ENCODE data around the gene GNAT2.
A peak's percentile ranks its signal among the peaks of the same experiment; 100 is the strongest.

Gene GNAT2

DNA sequence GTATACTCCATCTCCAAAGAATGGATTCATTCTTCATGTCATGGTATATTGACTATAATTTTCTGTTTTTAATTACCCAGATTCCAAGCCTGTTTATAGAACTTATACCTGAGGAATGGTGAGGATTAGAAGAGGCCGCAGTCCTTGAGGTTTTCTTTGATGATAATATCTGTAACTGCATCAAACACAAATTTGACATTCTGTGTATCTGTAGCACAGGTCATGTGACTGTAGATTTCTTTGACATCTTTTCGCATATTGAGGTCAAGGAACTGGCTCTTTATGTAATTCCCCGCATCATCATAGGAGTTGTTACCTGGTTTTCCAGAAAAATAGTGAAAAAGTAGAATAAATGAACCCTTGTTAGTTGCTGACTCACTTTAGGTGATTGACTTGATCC lies 16.2 kb downstream of the GNAT2 start:
- peaks cover 0 to 1% of the 10 kb centered on the region in 2 donors for H3K4me1 Mint-ChIP-seq (ENCODE audit: low read depth in 2 of 2)
- H3K36me3 Mint-ChIP-seq (ENCODE audit: insufficient read depth): no peaks in the 10 kb centered on the region
- ATAC-seq (replicated peaks) (no peak), DNase-seq (no peak)
- no peaks in the 10 kb centered on the region for H3K9me3 Mint-ChIP-seq
- no peak overlapping the region for H3K4me3 Mint-ChIP-seq
- H3K27me3 Mint-ChIP-seq: no peaks in the 10 kb centered on the region
- H3K27ac Mint-ChIP-seq: peak overlapping the region in 1 of 2 donors; percentile 66

DNA sequence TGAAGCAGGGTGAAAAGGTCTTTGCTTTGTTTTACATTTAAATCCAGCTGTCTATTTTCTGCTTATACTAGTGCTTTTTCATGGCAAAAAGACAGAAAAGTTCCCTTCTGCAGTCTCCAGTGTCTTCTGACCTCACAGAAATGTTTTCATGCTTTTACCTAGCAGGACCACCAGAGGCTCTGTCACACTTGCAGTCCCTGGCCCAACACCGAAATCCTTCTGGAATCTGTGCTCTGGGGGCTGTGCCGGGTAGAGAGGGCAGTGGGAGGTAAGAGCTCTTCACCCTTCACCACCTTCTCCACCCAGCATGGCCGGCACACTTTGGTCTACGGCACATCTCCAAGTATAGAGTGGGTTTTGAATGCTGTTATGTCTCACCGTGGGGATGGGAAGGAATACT lies 20.8 kb downstream of the GNAT2 start:
- H3K9me3 Mint-ChIP-seq: no peaks in the 10 kb centered on the region
- ATAC-seq (replicated peaks) (no peak), DNase-seq (no peak)
- no peak overlapping the region for H3K27ac Mint-ChIP-seq
- no peaks in the 10 kb centered on the region for H3K27me3 Mint-ChIP-seq
- H3K4me1 Mint-ChIP-seq (ENCODE audit: low read depth in 2 of 2): peaks cover 0 to 1% of the 10 kb centered on the region in 2 donors
- H3K4me3 Mint-ChIP-seq: no peak overlapping the region
- peaks cover 20% of the 10 kb centered on the region for H3K36me3 Mint-ChIP-seq (ENCODE audit: insufficient read depth)

DNA sequence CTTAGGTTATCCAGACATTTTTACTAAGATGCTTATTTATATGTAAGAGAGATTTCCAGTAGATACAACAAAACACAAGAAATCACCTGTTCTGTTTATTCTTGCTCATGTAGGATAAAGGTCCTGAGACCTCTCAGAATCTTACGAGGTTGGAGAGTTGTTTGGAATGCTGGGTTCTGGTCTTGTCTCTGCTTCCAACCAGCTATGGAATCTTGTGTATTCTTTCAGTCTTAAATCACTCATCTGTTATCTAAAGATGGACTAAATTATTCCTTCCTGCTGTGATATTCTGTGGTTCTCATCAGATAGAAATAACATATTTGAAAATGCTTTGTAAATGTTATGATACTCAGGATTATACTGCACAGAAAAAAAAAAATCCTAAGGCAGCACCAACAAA lies 21.3 kb downstream of the GNAT2 start:
- peaks cover 0 to 1% of the 10 kb centered on the region in 2 donors for H3K4me1 Mint-ChIP-seq (ENCODE audit: low read depth in 2 of 2)
- H3K27me3 Mint-ChIP-seq: no peaks in the 10 kb centered on the region
- no peak overlapping the region for H3K4me3 Mint-ChIP-seq
- peaks cover 25% of the 10 kb centered on the region for H3K36me3 Mint-ChIP-seq (ENCODE audit: insufficient read depth)
- no peaks in the 10 kb centered on the region for H3K9me3 Mint-ChIP-seq
- DNase-seq (no peak), ATAC-seq (replicated peaks) (no peak)
- H3K27ac Mint-ChIP-seq: no peak overlapping the region

DNA sequence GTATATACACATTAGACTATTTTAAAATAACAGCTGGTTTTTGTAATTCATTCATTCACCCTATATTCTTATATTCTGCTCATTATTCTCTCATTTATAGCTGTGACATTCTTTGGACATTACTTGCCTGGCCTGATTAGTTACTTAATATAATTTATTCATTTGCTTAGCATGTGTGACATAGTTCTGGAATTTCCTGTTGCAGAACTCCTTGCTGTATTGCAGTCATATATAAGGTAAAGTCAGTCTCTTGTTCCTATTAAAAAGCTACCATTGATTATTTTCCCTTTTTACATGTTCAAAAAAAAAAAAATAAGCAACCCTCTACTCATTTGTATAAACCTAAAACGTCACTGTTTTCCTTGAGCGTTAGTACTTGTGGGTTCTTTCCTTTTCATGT lies 23.9 kb downstream of the GNAT2 start:
- ATAC-seq (replicated peaks): no peak
- Mint-ChIP-seq H3K9me3 (no peaks in the 10 kb centered on the region), H3K27ac (peak overlapping the region in 1 of 2 donors; percentile 41), H3K36me3 (ENCODE audit: insufficient read depth) (peaks cover 41% of the 10 kb centered on the region), H3K4me1 (ENCODE audit: low read depth in 2 of 2) (peaks cover 0 to 1% of the 10 kb centered on the region in 2 donors), H3K27me3 (no peaks in the 10 kb centered on the region), H3K4me3 (no peak overlapping the region)
- no peak for DNase-seq

DNA sequence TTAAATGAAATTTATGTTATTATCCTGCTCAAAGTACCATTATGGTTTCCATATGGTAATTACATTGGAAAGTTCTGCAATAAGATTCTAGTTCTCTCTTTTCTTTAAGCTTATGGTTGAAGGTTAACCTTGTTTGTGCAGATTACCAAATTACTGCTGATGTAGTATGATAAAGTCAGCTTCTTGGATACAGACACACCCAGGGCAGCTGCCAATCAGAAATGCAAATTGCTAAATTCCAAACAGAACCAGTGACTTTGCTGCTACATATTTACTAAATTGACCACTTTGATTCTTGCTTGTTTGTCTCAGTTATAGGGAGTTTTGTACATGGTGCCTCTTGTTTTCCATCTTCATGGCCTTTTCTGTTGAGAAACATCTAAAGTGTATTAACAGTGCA lies 26.5 kb downstream of the GNAT2 start:
- H3K4me3 Mint-ChIP-seq: no peak overlapping the region
- no peaks in the 10 kb centered on the region for H3K9me3 Mint-ChIP-seq
- H3K27ac Mint-ChIP-seq: no peak overlapping the region
- no peak for DNase-seq
- H3K36me3 Mint-ChIP-seq (ENCODE audit: insufficient read depth): peaks cover 60% of the 10 kb centered on the region
- H3K4me1 Mint-ChIP-seq (ENCODE audit: low read depth in 2 of 2): no peaks in the 10 kb centered on the region
- ATAC-seq (replicated peaks): no peak
- no peaks in the 10 kb centered on the region for H3K27me3 Mint-ChIP-seq

DNA sequence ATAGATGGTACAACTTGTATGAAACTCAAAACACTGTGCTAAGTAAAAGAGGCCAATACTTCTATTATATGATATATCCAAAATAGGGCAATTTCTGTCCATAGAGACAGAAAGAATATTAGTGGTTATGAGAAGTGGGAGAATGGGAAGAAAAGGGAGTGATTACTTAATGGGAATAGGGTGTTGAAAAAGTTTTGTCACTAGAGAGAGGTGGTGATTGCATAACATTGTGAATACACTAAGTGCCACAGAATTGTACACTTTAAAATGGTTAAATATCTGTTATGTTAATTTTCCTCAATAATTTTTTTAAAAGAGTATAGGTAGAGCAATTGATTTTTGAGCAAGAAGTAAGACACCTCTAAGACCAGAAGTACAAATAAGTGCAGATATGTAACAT lies 29.7 kb downstream of the GNAT2 start:
- Mint-ChIP-seq H3K27ac (peak overlapping the region in 1 of 2 donors; percentile 89), H3K9me3 (no peaks in the 10 kb centered on the region), H3K27me3 (no peaks in the 10 kb centered on the region), H3K4me3 (no peak overlapping the region), H3K4me1 (ENCODE audit: low read depth in 2 of 2) (no peaks in the 10 kb centered on the region), H3K36me3 (ENCODE audit: insufficient read depth) (peaks cover 72% of the 10 kb centered on the region)
- no peak for ATAC-seq (replicated peaks)
- DNase-seq: no peak

DNA sequence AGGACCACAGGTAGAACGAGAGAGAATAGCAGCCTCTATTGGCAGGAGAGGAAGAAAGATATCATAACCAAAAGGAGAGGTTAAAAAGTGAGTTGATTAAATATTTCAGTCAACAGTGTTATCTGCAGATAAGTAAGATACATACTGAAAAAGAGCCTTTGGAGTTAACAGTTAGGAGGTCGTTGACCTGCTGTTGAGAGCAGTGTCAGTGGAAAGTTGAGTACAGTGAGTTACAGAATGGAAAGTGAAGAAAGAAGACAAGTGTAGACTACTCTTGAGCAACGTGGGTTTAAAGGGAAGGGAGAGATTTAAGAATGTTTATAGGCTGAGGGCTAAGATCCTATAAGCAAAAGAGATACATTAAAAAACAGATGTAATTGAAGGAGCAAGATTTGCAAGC lies 30.2 kb downstream of the GNAT2 start:
- no peak for DNase-seq
- peak overlapping the region in 1 of 2 donors; percentile 89 for H3K27ac Mint-ChIP-seq
- no peaks in the 10 kb centered on the region for H3K27me3 Mint-ChIP-seq
- no peaks in the 10 kb centered on the region for H3K4me1 Mint-ChIP-seq (ENCODE audit: low read depth in 2 of 2)
- ATAC-seq (replicated peaks): no peak
- peaks cover 74% of the 10 kb centered on the region for H3K36me3 Mint-ChIP-seq (ENCODE audit: insufficient read depth)
- no peaks in the 10 kb centered on the region for H3K9me3 Mint-ChIP-seq
- H3K4me3 Mint-ChIP-seq: no peak overlapping the region

DNA sequence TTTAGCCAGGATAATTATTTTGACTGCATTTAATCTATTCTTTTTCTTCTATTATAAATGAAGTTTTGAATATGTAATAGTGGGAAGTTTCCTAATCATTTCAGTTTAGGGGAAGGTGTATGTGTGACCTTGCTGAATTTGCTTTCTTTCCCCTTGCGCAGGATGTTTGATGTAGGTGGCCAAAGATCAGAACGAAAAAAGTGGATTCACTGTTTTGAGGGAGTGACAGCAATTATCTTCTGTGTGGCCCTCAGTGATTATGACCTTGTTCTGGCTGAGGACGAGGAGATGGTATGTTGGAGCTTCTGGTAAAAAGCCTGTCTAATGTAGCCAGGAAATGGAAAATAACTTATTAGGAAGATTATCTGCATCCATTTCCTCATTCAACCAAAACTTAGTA lies 33.4 kb downstream of the GNAT2 start:
- ATAC-seq (replicated peaks): no peak
- H3K27ac Mint-ChIP-seq: peak overlapping the region in 1 of 2 donors; percentile 89
- H3K4me1 Mint-ChIP-seq (ENCODE audit: low read depth in 2 of 2): no peaks in the 10 kb centered on the region
- H3K27me3 Mint-ChIP-seq: no peaks in the 10 kb centered on the region
- H3K9me3 Mint-ChIP-seq: no peaks in the 10 kb centered on the region
- no peak overlapping the region for H3K4me3 Mint-ChIP-seq
- H3K36me3 Mint-ChIP-seq (ENCODE audit: insufficient read depth): peaks cover 86% of the 10 kb centered on the region
- no peak for DNase-seq

DNA sequence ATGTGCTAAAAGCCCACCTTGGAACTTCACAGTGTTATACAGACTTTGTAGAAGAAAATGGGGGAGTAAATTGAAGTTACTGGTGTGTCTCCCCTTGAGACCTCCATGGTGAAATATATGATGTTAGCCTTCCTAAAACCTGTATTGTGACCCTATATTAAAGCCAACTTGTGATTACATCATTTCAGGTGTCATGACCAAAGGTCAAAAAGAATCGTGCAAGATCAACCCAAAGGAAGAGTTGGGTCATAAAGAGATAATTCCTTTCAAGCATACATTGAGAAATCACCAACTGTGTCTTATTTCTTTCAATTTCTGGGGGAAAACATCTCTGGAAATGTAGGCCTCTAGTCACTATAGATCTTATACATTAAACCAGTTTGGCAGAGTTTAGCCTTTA lies 34.6 kb downstream of the GNAT2 start:
- Mint-ChIP-seq H3K36me3 (ENCODE audit: insufficient read depth) (peaks cover 91% of the 10 kb centered on the region), H3K4me1 (ENCODE audit: low read depth in 2 of 2) (no peaks in the 10 kb centered on the region), H3K27ac (no peak overlapping the region), H3K27me3 (no peaks in the 10 kb centered on the region), H3K4me3 (no peak overlapping the region), H3K9me3 (no peaks in the 10 kb centered on the region)
- no peak for DNase-seq
- no peak for ATAC-seq (replicated peaks)

DNA sequence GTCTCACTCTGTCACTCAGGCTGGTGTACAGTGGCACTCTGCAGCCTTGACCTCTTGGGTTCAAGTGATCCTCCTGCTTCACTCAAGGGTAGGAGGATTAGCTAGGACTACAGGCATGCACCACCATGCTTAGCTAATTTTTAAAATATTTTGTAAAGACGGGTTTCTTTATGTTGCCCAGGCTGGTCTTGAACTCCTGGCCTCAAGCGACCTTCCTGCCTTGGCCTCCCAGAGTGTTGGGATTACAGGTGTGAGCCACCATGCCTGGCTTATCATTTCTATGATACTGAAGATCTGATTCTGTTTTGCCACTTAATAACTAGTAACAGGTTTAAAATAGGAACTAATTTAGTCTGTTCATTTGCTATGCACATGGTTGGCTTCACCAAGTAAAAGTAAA lies 37.4 kb downstream of the GNAT2 start:
- Mint-ChIP-seq H3K4me1 (ENCODE audit: low read depth in 2 of 2) (no peaks in the 10 kb centered on the region), H3K27ac (no peak overlapping the region), H3K9me3 (no peaks in the 10 kb centered on the region), H3K36me3 (ENCODE audit: insufficient read depth) (peaks cover 92% of the 10 kb centered on the region), H3K27me3 (no peaks in the 10 kb centered on the region), H3K4me3 (no peak overlapping the region)
- ATAC-seq (replicated peaks) (no peak), DNase-seq (no peak)

DNA sequence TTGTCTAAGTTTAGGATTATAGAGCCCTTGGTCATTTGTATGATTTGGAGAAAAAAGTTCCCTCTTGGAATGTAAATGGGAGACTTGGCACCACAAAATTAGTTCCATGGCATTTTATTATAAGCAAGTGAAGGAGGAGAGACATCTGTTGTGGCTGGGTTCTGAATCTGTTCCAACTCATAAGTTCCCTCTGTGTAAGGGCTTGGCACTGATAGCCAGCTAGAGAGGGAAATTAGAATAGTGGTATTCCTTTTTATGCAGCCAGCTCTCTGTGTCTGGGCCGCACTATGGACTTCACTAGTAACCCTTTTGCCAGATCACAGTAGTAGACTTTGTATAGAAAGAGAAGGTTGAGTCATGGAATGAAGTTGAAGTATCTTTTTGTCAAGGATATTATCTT lies 39.9 kb downstream of the GNAT2 start:
- Mint-ChIP-seq H3K4me1 (ENCODE audit: low read depth in 2 of 2) (no peaks in the 10 kb centered on the region), H3K27ac (no peak overlapping the region), H3K9me3 (no peaks in the 10 kb centered on the region), H3K4me3 (no peak overlapping the region), H3K36me3 (ENCODE audit: insufficient read depth) (peaks cover 91% of the 10 kb centered on the region), H3K27me3 (no peaks in the 10 kb centered on the region)
- no peak for DNase-seq
- no peak for ATAC-seq (replicated peaks)

DNA sequence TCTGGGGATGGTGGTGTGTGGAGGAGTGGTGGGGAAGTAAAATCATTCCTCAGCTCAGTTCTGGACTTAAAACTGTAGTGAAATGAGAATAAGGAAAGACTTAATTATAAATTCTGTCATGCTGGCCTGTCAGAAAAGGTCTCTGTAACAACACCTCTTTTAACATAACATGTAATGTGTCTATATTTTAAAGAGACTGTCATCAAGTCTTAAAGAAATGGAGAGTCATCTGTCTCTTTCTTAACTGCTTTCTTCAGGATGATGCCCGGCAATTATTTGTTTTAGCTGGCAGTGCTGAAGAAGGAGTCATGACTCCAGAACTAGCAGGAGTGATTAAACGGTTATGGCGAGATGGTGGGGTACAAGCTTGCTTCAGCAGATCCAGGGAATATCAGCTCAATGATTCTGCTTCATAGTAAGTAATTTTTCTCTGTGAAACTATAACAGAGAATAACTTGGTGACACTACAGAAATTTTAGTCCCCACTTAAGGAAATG lies 40.4 kb downstream of the GNAT2 start:
- peaks cover 86% of the 10 kb centered on the region for H3K36me3 Mint-ChIP-seq (ENCODE audit: insufficient read depth)
- no peaks in the 10 kb centered on the region for H3K9me3 Mint-ChIP-seq
- H3K27me3 Mint-ChIP-seq: no peaks in the 10 kb centered on the region
- H3K27ac Mint-ChIP-seq: peak overlapping the region in 1 of 2 donors; percentile 77
- DNase-seq (no peak), ATAC-seq (replicated peaks) (no peak)
- H3K4me1 Mint-ChIP-seq (ENCODE audit: low read depth in 2 of 2): no peaks in the 10 kb centered on the region
- no peak overlapping the region for H3K4me3 Mint-ChIP-seq

DNA sequence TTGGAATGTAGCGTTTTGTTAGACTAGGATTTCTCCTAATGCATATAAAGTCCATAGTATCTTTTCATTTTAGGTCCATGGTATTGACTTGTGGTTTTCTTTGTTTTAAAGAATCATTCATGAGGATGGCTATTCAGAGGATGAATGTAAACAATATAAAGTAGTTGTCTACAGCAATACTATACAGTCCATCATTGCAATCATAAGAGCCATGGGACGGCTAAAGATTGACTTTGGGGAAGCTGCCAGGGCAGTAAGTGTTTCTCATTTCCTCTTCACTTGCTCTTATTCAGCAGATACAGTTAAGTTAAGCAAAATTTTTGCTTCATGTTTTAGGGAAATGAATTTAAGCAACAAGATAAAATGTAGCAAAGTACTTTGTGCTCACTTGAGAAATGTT lies 45.6 kb downstream of the GNAT2 start:
- no peak for DNase-seq
- Mint-ChIP-seq H3K9me3 (no peaks in the 10 kb centered on the region), H3K27ac (no peak overlapping the region), H3K36me3 (ENCODE audit: insufficient read depth) (peaks cover 35% of the 10 kb centered on the region), H3K4me1 (ENCODE audit: low read depth in 2 of 2) (peaks cover 8 to 9% of the 10 kb centered on the region in 2 donors), H3K4me3 (no peak overlapping the region), H3K27me3 (no peaks in the 10 kb centered on the region)
- ATAC-seq (replicated peaks): no peak

DNA sequence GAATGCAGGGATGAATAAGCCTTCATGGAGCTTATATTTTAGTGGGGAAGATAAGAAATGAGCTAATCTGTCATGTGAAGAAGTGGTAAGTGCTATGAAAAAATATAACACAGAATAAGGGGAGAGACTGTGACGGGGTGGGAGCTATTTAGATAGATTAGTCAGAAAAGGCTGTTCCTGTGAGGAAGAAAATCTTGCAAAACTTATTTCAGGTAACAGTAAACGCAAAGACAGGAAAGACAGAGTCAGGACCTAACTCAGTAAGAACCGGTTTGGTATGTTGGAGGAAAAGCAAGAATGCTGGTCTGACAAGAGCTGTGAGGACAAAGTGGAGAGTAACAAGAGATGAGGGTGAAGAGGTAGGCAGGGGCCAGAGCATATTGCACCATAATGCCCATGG lies 49.0 kb downstream of the GNAT2 start:
- DNase-seq (no peak), ATAC-seq (replicated peaks) (no peak)
- H3K27ac Mint-ChIP-seq: no peak overlapping the region
- peaks cover 15 to 18% of the 10 kb centered on the region in 2 donors for H3K4me1 Mint-ChIP-seq (ENCODE audit: low read depth in 2 of 2)
- peaks cover 9% of the 10 kb centered on the region for H3K36me3 Mint-ChIP-seq (ENCODE audit: insufficient read depth)
- H3K4me3 Mint-ChIP-seq: no peak overlapping the region
- no peaks in the 10 kb centered on the region for H3K27me3 Mint-ChIP-seq
- no peaks in the 10 kb centered on the region for H3K9me3 Mint-ChIP-seq

DNA sequence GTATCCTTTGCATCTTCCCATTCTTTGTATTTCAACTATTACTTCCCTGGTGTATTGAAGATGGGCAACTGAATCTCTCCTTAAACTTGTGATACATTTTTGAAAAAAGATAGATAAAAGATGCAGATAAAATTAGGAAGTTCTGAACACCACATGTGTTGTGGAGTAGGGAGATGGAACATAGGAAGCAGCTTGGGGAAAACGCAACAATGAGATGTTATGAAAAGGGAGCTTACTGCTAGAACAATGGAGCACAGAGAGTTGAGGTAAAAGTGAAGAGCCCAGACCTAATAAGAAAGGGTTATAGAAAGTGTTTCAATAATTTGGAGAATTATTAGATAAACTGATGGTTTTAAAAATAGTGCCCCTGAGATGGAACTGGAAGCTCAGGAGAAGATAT lies 50.1 kb downstream of the GNAT2 start:
- Mint-ChIP-seq H3K4me3 (no peak overlapping the region), H3K4me1 (ENCODE audit: low read depth in 2 of 2) (peaks cover 20 to 24% of the 10 kb centered on the region in 2 donors), H3K9me3 (no peaks in the 10 kb centered on the region), H3K27me3 (no peaks in the 10 kb centered on the region), H3K27ac (no peak overlapping the region), H3K36me3 (ENCODE audit: insufficient read depth) (peaks cover 5% of the 10 kb centered on the region)
- DNase-seq (no peak), ATAC-seq (replicated peaks) (no peak)
